HL-60 (cell line): Measurements from ENCODE around the gene ITGA6.

Experiments
- DNase-seq, 2 experiments: peaks; one replicate each; pipeline ENCODE4 v3.0.0-alpha.2; 2010 to 2020; ENCODE audit warnings: low read depth in 1 of 2, low spot score in 1 of 2
- H3K27ac ChIP-seq: fragments of 250-450 bp; sonication (Bioruptor Pico); replicated peaks from 2 replicates; pipeline ENCODE4 v1.5.1; 2020; ENCODE audit warnings: mild to moderate bottlenecking, moderate library complexity
- H3K27me3 ChIP-seq: fragments of 250-450 bp; sonication (Bioruptor Pico); 2 replicates; pipeline ENCODE4 v1.5.1; 2021; ENCODE audit warnings: mild to moderate bottlenecking, moderate library complexity; ENCODE audit not compliant: insufficient read depth, poor library complexity, severe bottlenecking
- H3K4me3 ChIP-seq: replicated peaks from 2 replicates; pipeline ENCODE4 v1.5.1; 2011; ENCODE audit warnings: mild to moderate bottlenecking, control low read depth, low read length; ENCODE audit not compliant: insufficient read depth
- CTCF ChIP-seq: IDR thresholded peaks from one replicate; pipeline ENCODE4 v1.5.1; 2011; ENCODE audit warnings: low read length, control low read depth, inconsistent platforms; ENCODE audit not compliant: insufficient read depth
- GABPA ChIP-seq: IDR thresholded peaks from 2 replicates; pipeline ENCODE4 v1.6.1; 2012; ENCODE audit warnings: low read depth
- POLR2AphosphoS5 ChIP-seq: IDR thresholded peaks from 2 replicates; pipeline ENCODE4 v1.6.1; 2012; ENCODE audit warnings: low read depth
- REST ChIP-seq: IDR thresholded peaks from 2 replicates; pipeline ENCODE4 v1.6.1; 2012; ENCODE audit warnings: low read depth; ENCODE audit not compliant: insufficient replicate concordance
- SPI1 ChIP-seq: IDR thresholded peaks from 2 replicates; pipeline ENCODE4 v1.6.1; 2012; ENCODE audit warnings: low read depth, mild to moderate bottlenecking, borderline replicate concordance

Gene ITGA6

GRCh38 chr2:172431463-172431862 lies 4.1 kb downstream of the ITGA6 start:
- no peaks in the 10 kb centered on the region for H3K27me3 ChIP-seq
- no peak overlapping the region for H3K27ac ChIP-seq
- peak in 1 of 2 experiments; percentile 30 for DNase-seq
- TF ChIP-seq GABPA = no peak
- peak; percentile 24; the same call in 1 of the 2 replicates for TF ChIP-seq SPI1
- no peak overlapping the region for H3K4me3 ChIP-seq

GRCh38 chr2:172431993-172432392 lies 4.6 kb downstream of the ITGA6 start:
- DNase-seq = no peak
- Histone ChIP-seq H3K27ac (no peak overlapping the region), H3K4me3 (no peak overlapping the region), H3K27me3 (no peaks in the 10 kb centered on the region)
- TF ChIP-seq CTCF (no peak), POLR2AphosphoS5 (no peak), SPI1 (no peak), REST (no peak), GABPA (no peak)

GRCh38 chr2:172433144-172433543 lies 5.8 kb downstream of the ITGA6 start:
- no peak overlapping the region for H3K4me3 ChIP-seq
- no peak overlapping the region for H3K27ac ChIP-seq
- no peak for TF ChIP-seq POLR2AphosphoS5
- no peak for TF ChIP-seq GABPA
- no peak for TF ChIP-seq REST
- H3K27me3 ChIP-seq = no peaks in the 10 kb centered on the region
- no peak for DNase-seq

- Histone ChIP-seq H3K4me3 (no peak overlapping the region), H3K27me3 (no peaks in the 10 kb centered on the region), H3K27ac (no peak overlapping the region; the same call in 1 of the 2 replicates)
- peak in 1 of 2 experiments; percentile 76 for DNase-seq
- TF ChIP-seq GABPA (peak; percentile 62), CTCF (no peak)
These were observed 7.6 kb downstream of the ITGA6 start for GRCh38 chr2:172434821-172435605.

GRCh38 chr2:172435606-172435911 lies 8.2 kb downstream of the ITGA6 start:
- no peak for DNase-seq
- no peak overlapping the region for H3K4me3 ChIP-seq
- H3K27me3 ChIP-seq = no peaks in the 10 kb centered on the region
- no peak overlapping the region for H3K27ac ChIP-seq
- TF ChIP-seq REST (no peak), CTCF (no peak), GABPA (no peak), SPI1 (no peak), POLR2AphosphoS5 (no peak)
